Activated B cell treated with CpG ODN at 0.5 μM for 24 hours (primary cell): ENCODE results near the gene GBF1. TPM values are rescaled to one million over a fixed set of nuclear protein-coding genes. Genes with fewer than 3 reads are reported as not detected.

Experiments used
- ATAC-seq: fragments of 200-7000 bp; cut with Tn5 transposase; one replicate; pipeline ENCODE4 v1.10.0; 2021; ENCODE audit warnings: low read depth, mild to moderate bottlenecking, moderate library complexity
- CTCF ChIA-PET: fragments of 350-600 bp; sonication (Branson Sonifier 250); formaldehyde crosslinking; loops from one replicate; lab custom pipeline; 2021; ENCODE audit warnings: antibody characterized with exemption; lab: Charles Lee
- POLR2A ChIA-PET: fragments of 350-600 bp; sonication (Branson Sonifier 250); formaldehyde crosslinking; loops from one replicate; lab custom pipeline; 2021; ENCODE audit warnings: antibody characterized with exemption; lab: Charles Lee
- DNase-seq: peaks from one replicate; pipeline ENCODE4 v3.0.0; 2022
- H3K27ac Mint-ChIP-seq: one replicate; pipeline ENCODE4 v1.8.0; 2020; ENCODE audit warnings: mixed read lengths
- H3K27me3 Mint-ChIP-seq: one replicate; pipeline ENCODE4 v1.8.0; 2021; ENCODE audit warnings: mixed read lengths
- H3K36me3 Mint-ChIP-seq: one replicate; pipeline ENCODE4 v1.8.0; 2021; ENCODE audit warnings: low read depth, mixed read lengths
- H3K4me1 Mint-ChIP-seq: one replicate; pipeline ENCODE4 v1.8.0; 2021; ENCODE audit warnings: mixed read lengths
- H3K4me3 Mint-ChIP-seq: one replicate; pipeline ENCODE4 v1.8.0; 2020; ENCODE audit warnings: mild to moderate bottlenecking, mixed read lengths
- H3K9me3 Mint-ChIP-seq: one replicate; pipeline ENCODE4 v1.8.0; 2020; ENCODE audit warnings: mixed read lengths
- intact Hi-C: fragments of 100-400 bp; cut with micrococcal nuclease; formaldehyde crosslinking; loops from one replicate; pipeline ENCODE4 v1.15.1; 2024
- total RNA-seq: library from RNA; stranded (reverse); gene quantifications from 2 replicates; pipeline ENCODE4 v1.2.3, GENCODE V29; 2022
- TF ChIP-seq, protein P1 (sequence below): fragments of 200-600 bp; IDR thresholded peaks from one replicate; pipeline ENCODE4 v1.8.0; 2022; ENCODE audit warnings: antibody characterized with exemption, mild to moderate bottlenecking

The GBF1 gene
- total RNA-seq, 1 donor from 2014 or later: 44.3 TPM

GRCh38 chr10:102420181-102420713 is 174.9 kb downstream of the GBF1 start:
- DNase-seq (peak; percentile 16), ATAC-seq (no peak)
- TF ChIP-seq, protein P1, sequence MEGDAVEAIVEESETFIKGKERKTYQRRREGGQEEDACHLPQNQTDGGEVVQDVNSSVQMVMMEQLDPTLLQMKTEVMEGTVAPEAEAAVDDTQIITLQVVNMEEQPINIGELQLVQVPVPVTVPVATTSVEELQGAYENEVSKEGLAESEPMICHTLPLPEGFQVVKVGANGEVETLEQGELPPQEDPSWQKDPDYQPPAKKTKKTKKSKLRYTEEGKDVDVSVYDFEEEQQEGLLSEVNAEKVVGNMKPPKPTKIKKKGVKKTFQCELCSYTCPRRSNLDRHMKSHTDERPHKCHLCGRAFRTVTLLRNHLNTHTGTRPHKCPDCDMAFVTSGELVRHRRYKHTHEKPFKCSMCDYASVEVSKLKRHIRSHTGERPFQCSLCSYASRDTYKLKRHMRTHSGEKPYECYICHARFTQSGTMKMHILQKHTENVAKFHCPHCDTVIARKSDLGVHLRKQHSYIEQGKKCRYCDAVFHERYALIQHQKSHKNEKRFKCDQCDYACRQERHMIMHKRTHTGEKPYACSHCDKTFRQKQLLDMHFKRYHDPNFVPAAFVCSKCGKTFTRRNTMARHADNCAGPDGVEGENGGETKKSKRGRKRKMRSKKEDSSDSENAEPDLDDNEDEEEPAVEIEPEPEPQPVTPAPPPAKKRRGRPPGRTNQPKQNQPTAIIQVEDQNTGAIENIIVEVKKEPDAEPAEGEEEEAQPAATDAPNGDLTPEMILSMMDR: no peak
- CTCF ChIA-PET: interaction anchor here (1.1 to 5.2 kb wide), 7 partner anchors 12 to 190 kb away, joined by 5 to 40 read pairs (median 24); partner anchors contain the start of genes CUEDC2 and NFKB2
- Mint-ChIP-seq H3K36me3 (peaks cover 20% of the 10 kb centered on the region), H3K4me1 (peaks cover 43% of the 10 kb centered on the region), H3K4me3 (peak overlapping the region; percentile 98), H3K27ac (peak overlapping the region; percentile 95), H3K9me3 (no peaks in the 10 kb centered on the region), H3K27me3 (peaks cover 23% of the 10 kb centered on the region)
- intact Hi-C loops: loop anchor here (1.0 to 2.0 kb wide), 4 partner anchors 9 to 299 kb away; partner anchors contain the start of genes GBF1 and LDB1
- POLR2A ChIA-PET: interaction anchor here (0.6 to 6.2 kb wide), 18 partner anchors 8 to 256 kb away, joined by 3 to 305 read pairs (median 7); partner anchors contain the start of genes ACTR1A, C10orf95, CUEDC2 and NFKB2

GRCh38 chr10:102420714-102421506 is 175.6 kb downstream of the GBF1 start, which contains the start of gene FBXL15:
TSS of gene FBXL15 (plus strand) at chr10:102420836. CDS start at chr10:102421130, 294 bp downstream.
- peak within 1 kb of the TSS; percentile 98 for H3K4me3 Mint-ChIP-seq

GRCh38 chr10:102421507-102421756 is 176.1 kb downstream of the GBF1 start:
- POLR2A ChIA-PET: interaction anchor here (0.5 to 6.2 kb wide), 16 partner anchors 9 to 225 kb away, joined by 4 to 305 read pairs (median 8); partner anchors contain the start of genes C10orf95, CUEDC2, NFKB2 and PITX3
- Mint-ChIP-seq H3K4me3 (peak overlapping the region; percentile 98), H3K36me3 (peaks cover 23% of the 10 kb centered on the region), H3K4me1 (peaks cover 45% of the 10 kb centered on the region), H3K27me3 (peaks cover 14% of the 10 kb centered on the region), H3K9me3 (no peaks in the 10 kb centered on the region), H3K27ac (peak overlapping the region; percentile 95)
- intact Hi-C loops: loop anchor here (1.0 to 2.0 kb wide), 9 partner anchors 11 to 301 kb away; partner anchors contain the start of genes ACTR1A, CUEDC2 and LDB1
- no peak for ATAC-seq
- CTCF ChIA-PET: interaction anchor here (1.1 to 5.2 kb wide), 12 partner anchors 11 to 191 kb away, joined by 3 to 40 read pairs (median 6); partner anchors contain the start of genes CUEDC2, NFKB2 and SUFU
- TF ChIP-seq, protein P1: no peak
- no peak for DNase-seq

More at GRCh38 chr10:102420714-102421506, 175.6 kb downstream of the GBF1 start, which contains the start of gene FBXL15:
- TF ChIP-seq, protein P1: no peak
- Mint-ChIP-seq H3K27ac (peak within 1 kb of the TSS; percentile 95), H3K36me3 (peaks cover 23% of the 10 kb centered on the region), H3K9me3 (no peaks in the 10 kb centered on the region), H3K4me1 (peaks cover 45% of the 10 kb centered on the region), H3K27me3 (peaks cover 18% of the 10 kb centered on the region)
- DNase-seq: peak; percentile 93
- ChIA-PET POLR2A (interaction anchor here (0.5 to 6.2 kb wide), 19 partner anchors 9 to 255 kb away, joined by 3 to 305 read pairs (median 7); partner anchors contain the start of genes ACTR1A, C10orf95, CUEDC2 and NFKB2), CTCF (interaction anchor here (1.1 to 5.2 kb wide), 10 partner anchors 12 to 190 kb away, joined by 3 to 40 read pairs (median 10); partner anchors contain the start of genes CUEDC2, NFKB2 and SUFU)
- peak; percentile 78 for ATAC-seq
- intact Hi-C loops: loop anchor here (1.0 to 2.0 kb wide), 11 partner anchors 10 to 300 kb away; partner anchors contain the start of genes ACTR1A, CUEDC2, GBF1 and LDB1

DNA sequence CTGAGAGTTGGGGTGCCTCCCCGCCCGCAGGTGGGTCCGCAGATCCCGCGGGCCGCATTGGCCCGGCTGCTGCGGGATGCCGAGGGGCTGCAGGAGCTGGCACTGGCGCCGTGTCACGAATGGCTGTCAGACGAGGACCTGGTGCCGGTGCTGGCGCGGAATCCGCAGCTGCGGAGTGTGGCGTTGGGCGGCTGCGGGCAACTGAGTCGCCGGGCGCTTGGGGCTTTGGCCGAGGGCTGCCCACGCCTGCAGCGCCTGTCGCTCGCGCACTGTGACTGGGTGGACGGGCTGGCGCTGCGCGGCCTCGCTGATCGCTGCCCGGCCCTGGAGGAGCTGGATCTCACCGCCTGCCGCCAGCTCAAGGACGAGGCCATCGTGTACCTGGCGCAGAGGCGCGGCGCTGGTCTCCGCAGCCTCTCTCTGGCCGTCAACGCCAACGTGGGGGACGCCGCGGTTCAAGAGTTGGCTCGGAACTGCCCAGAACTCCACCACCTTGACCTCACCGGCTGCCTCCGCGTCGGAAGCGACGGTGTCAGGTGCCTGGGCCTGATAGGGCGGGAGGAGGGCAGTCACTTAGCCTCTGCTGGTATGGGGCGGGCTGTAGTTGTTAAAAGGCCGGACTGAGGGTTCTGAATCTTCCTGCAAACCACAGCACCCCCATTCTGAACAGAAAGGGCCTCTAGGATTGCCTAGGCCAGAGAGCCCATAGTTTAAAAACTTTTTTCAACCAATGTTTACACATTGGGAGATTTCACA is 176.6 kb downstream of the GBF1 start:
- no peaks in the 10 kb centered on the region for H3K9me3 Mint-ChIP-seq
- peak overlapping the region; percentile 95 for H3K27ac Mint-ChIP-seq
- ChIA-PET POLR2A (interaction anchor here (0.5 to 6.2 kb wide), 12 partner anchors 8 to 220 kb away, joined by 4 to 305 read pairs (median 10); partner anchors contain the start of genes C10orf95, CUEDC2, NFKB2 and PITX3), CTCF (interaction anchor here (0.9 to 5.2 kb wide), 18 partner anchors 11 to 252 kb away, joined by 3 to 40 read pairs (median 4); partner anchors contain the start of genes CUEDC2, NFKB2 and SUFU)
- intact Hi-C loops: loop anchor here (1.0 to 2.0 kb wide), 12 partner anchors 10 to 301 kb away; partner anchors contain the start of genes ACTR1A, CUEDC2 and LDB1
- no peak for ATAC-seq
- H3K27me3 Mint-ChIP-seq: peaks cover 13% of the 10 kb centered on the region
- TF ChIP-seq, protein P1: no peak
- peak overlapping the region; percentile 98 for H3K4me3 Mint-ChIP-seq
- H3K4me1 Mint-ChIP-seq: peaks cover 45% of the 10 kb centered on the region
- H3K36me3 Mint-ChIP-seq: peaks cover 23% of the 10 kb centered on the region
- no peak for DNase-seq
